Right kidney (tissue), 9 donors: Measurements from ENCODE around the gene RNASEH2B.
A peak's percentile ranks its signal among the peaks of the same experiment; 100 is the strongest.

ENCODE experiments used
- DNase-seq: peaks from one replicate; pipeline ENCODE4 v3.0.0-alpha.2; 2016
- long read RNA-seq, 8 donors: transcript quantifications; one replicate each; lab custom pipeline, GENCODE V29; 2026

Gene RNASEH2B, protein sequence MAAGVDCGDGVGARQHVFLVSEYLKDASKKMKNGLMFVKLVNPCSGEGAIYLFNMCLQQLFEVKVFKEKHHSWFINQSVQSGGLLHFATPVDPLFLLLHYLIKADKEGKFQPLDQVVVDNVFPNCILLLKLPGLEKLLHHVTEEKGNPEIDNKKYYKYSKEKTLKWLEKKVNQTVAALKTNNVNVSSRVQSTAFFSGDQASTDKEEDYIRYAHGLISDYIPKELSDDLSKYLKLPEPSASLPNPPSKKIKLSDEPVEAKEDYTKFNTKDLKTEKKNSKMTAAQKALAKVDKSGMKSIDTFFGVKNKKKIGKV
- long read RNA-seq, donor 1, full-length matches to known transcripts, result 23 of 23 reads
- long read RNA-seq, donor 1, partial matches to known transcripts, result 0 of 23 reads
- long read RNA-seq, donor 1, other reads (novel, unspliced or antisense), result 0 of 23 reads
- long read RNA-seq, donor 2, full-length matches to known transcripts, result 17 of 17 reads
- long read RNA-seq, donor 2, partial matches to known transcripts, result 0 of 17 reads
- long read RNA-seq, donor 2, other reads (novel, unspliced or antisense), result 0 of 17 reads
- long read RNA-seq, donor 3, partial matches to known transcripts, result 0 of 7 reads
- long read RNA-seq, donor 3, other reads (novel, unspliced or antisense), result 0 of 7 reads
- long read RNA-seq, donor 4, full-length matches to known transcripts, result 13 of 13 reads
- long read RNA-seq, donor 4, partial matches to known transcripts, result 0 of 13 reads
- long read RNA-seq, donor 4, other reads (novel, unspliced or antisense), result 0 of 13 reads
- long read RNA-seq, donor 5, full-length matches to known transcripts, result 22 of 22 reads
- long read RNA-seq, donor 5, partial matches to known transcripts, result 0 of 22 reads
- long read RNA-seq, donor 5, other reads (novel, unspliced or antisense), result 0 of 22 reads
- long read RNA-seq, donor 6, full-length matches to known transcripts, result 8 of 8 reads
- long read RNA-seq, donor 6, partial matches to known transcripts, result 0 of 8 reads
- long read RNA-seq, donor 6, other reads (novel, unspliced or antisense), result 0 of 8 reads
- long read RNA-seq, donor 7, full-length matches to known transcripts, result 15 of 15 reads
- long read RNA-seq, donor 7, partial matches to known transcripts, result 0 of 15 reads
- long read RNA-seq, donor 7, other reads (novel, unspliced or antisense), result 0 of 15 reads
- long read RNA-seq, donor 8, full-length matches to known transcripts, result 13 of 13 reads
- long read RNA-seq, donor 8, partial matches to known transcripts, result 0 of 13 reads
- long read RNA-seq, donor 8, other reads (novel, unspliced or antisense), result 0 of 13 reads

DNA sequence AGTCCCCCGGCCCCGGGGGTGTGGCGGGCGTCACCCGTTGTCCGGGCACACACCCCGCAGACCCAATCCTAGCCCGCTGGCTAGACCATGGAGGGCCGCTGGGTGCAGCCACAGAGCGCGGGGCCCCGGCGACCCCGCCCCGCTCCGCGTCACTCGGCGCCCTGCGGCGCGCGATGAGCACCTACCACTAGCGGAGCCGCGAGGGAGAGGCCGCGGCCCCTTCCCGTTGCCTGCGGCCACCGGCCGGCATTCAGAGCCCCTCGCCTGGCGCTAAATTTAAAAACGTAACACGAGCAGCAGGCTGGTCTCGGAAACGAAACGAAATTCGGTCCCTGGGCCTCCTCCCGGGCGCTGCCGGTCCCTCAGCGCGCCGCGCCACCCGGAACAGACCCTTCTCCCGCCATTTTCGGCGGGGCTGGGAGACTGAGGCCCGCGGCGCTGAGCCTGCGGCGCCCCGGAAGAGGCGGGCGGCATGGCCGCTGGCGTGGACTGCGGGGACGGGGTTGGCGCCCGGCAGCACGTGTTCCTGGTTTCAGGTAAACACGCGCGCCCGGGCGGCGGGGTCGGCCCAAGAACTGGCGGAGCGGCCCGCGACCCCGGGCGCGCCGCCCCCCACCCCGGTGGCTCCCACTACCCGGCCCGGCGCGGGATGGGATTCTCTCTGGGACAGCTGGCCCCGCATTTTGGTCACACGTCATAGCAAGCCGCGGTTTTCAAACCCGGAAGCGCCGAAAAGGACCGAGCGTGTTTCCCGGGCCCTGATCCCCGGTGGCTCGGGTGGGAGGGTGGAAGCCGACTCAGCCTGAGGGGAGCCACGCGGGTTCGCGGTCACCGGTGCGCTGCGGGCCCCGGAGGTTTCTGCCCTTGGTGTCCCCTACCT lies at the start of gene RNASEH2B:
Gene RNASEH2B, plus strand, starts transcription at position 187 of the 880 bp plus-strand sequence. Its CDS starts 286 bp downstream, at position 473.
- DNase-seq, result peak; percentile 96

DNA sequence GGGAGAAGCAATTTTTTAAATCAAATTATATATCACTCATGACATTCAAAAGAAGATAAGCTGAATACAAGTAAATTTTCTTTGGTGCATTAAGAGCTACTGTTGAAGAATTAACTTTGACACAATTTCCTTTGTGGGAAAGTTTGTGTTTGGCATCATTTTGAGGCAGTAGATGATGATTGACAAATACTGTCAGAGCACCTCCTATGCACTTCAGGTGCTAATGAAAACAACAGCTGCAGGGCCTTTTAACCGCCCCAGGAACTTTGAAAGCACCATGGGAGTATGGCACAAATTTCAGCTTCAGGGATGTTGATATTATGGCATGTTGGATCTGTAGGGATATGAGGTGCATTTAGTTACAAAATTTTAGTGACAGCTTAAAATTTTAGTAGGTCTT lies 45.1 kb upstream of the RNASEH2B start:
- no peak for DNase-seq

DNA sequence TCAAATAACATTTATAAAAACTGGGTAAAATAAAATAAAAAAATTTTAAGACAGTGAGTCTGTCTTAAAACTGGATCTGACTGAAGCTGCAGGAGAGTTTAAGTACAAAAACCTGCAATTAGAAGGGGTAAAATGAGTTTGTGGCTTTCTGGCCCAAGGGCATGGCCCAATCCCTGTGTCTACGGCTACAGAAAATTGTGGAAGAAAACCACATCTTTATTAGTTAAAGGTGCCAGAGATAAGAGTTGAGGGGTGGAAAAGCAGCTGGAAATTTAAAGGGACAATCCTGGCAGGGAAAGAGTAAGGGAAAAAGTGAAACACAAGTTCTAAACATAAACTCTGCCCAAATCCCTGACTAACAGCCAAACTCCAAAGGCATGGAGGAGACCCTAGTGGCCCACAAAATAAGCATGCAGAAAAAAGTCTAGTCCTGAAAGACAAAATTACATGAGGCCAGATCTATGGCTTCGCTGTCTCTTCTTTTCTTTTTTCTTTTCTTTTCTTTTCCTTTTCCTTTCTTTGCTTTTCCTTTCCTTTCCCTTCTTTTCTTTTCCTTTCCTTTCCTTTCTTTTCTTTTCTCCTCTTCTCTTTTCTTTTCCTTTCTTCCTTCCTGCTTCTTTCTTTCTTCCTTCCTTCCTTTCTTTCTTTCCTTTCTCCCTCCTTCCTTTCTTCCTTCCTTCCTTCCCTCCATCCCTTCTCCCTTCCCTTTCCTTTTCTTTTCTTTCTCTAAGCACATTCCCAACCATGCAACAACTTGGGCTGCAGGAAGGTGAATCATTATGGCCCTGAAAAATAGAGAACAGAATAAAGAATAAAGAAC lies 42.6 kb upstream of the RNASEH2B start:
- no peak for DNase-seq

DNA sequence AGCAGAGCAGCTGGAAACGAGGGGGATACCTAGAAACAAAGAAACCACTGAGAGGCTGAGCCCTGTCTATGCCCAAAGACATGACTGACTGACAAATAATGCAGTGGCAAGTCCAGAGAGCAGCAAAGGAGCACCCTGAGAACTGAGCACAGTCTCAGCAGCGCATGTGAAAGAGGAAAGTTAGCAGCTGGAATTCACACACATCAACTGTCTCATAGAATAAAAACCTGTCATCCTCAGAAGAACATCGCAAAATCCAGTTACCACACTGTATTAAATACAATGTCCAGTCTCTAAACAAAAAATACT lies 42.0 kb upstream of the RNASEH2B start:
- DNase-seq, result no peak

DNA sequence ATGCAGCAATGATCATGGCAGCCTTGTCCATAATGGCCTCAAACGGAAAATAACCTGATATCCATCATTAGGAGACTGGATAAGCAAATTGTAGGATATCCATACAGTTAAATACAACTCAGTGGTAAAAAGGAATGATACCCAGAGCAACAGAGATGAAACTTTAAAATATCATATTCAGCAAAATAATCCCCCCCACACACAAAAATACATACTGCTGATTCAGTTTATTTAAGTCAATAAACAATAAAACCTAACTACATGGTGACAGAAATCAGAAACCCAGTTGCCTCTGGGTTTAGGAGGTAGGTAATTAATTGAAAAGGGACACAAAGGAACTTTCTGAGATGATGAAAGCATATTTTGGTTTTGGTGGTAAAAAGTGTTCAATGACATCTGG lies 38.2 kb upstream of the RNASEH2B start:
- no peak for DNase-seq

DNA sequence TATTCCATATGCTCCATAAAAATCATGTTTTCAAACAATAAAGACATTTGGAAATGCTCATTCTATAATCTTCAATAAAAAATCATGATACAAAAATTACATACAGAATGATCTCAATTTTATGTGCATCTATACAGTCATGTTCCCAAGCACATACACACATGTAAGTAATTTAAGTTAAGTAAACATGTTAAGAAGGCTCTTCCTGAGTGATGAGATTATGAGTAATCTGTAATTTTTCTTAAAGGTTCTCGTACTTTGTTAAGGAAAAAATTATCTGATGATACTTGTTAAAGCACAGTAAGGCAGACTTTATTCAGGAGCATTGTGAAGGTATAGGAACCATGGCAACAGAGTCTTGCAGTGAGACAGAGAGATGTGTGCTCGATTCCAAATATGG lies 36.1 kb upstream of the RNASEH2B start:
- no peak for DNase-seq

DNA sequence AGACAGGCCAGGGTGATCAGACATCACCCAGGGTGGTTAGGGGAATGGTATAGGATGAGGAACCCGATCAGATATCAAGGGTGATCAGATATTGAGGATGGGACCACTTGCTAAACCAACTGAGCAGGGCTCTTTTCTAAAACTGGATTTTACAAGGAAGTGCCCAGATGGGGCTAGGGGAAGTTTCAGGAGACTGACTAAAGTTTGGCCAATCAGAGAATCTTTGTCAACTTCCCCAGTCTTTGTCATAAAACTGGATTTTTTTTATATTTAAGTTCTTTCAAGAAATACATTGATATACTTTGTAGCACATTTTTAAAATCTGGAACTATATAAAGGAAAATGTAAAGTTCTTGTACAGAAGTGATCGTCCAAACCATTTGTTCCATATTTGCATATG lies 35.6 kb upstream of the RNASEH2B start:
- DNase-seq, result no peak

DNA sequence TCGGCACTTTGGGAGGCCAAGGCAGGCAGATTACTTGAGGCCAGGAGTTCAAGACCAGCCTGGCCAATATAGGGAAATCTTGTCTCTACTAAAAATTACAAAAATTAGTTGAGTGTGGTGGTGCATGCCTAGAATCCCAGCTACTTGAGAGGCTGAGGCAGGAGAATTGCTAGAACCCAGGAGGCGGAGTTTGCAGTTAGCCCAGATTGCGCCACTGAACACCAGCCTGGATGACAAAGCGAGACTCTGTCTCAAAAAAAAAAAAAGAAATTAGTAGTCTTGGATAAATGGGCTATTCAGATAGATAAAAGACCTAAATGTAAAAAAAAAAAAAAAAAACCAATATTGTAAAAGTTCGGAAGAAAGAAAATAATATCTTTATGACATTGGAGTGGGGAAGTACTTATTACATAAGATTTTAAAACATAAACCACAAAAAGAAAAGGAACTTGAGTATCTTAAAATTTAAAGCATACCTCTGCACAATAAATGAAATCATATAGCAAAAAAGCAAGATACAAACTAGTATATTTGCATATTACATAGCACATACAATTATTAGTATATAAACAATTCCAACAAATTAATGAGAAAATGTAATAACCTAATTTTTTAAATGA lies 26.7 kb upstream of the RNASEH2B start:
- no peak for DNase-seq

DNA sequence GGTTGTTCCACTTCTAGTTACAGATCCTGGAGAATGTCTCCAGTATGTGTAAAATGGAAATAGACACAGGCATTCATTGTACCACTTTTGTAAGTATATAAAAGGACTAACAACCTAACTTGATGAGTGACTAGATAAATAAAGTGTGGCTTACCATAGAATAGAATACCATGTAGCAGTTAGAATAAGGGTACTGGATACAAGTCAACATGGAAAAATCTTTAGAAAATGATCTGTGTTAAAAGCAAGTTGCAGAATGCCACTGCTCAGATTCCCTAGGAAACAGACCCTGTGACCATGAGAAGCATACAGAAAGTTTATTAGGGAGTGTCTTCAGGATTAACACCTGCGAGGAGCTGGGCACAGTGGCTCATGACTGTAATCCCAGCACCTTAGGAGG lies 25.9 kb upstream of the RNASEH2B start:
- no peak for DNase-seq

DNA sequence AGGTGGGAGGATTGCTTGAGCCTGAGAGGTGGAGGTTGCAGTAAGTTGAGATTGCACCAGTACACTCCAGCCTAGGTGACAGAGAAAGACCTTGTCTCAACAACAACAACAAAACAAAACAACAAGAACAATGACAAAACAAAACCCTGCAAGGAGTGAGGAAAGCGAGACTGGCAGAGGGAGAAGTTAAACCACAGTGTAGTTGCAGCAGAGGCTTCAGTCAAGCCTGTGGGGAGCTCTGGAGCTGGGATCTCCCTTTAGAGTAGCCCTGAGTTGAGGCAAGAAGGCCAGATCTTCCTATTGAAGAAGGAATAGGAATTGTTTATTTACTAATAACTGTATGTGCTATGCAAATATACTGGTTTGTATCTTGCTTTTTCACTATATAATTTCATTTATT lies 25.3 kb upstream of the RNASEH2B start:
- DNase-seq, result no peak

DNA sequence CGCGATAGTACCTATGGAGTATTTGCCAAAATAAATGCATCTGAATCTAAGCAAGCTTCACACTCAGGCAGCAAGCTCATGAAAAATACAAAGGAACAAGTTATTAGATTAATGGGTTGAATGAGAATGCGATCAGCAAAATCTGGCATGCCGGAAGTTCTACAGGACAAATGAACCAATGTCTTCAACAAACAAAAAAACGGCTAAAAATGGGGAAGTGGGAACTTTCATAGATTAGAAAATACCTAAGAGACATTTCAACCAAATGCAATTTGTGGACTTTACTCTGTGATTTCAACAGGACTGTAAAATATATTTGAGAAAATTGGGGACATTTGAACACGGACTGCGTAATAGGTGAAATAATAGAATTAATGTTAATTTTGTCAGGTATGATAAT lies 22.4 kb upstream of the RNASEH2B start:
- DNase-seq, result no peak

DNA sequence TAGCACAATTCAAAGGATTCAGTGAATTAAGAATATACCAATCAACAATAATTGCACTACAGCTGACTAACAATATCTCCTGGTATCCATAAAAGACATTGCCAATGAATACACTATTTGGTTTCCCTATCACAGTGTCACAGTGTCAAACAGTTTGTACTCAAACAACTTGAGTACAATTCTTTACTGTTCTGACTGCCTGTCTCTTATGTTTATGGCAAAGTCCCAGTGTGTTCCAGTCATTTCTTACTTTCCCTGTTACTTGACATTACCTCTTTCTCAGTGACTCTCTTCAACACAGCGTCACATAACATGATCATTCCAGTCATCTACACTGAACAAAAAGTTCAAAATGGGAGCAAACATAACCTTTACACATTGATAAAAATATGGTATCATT lies 21.2 kb upstream of the RNASEH2B start:
- no peak for DNase-seq

DNA sequence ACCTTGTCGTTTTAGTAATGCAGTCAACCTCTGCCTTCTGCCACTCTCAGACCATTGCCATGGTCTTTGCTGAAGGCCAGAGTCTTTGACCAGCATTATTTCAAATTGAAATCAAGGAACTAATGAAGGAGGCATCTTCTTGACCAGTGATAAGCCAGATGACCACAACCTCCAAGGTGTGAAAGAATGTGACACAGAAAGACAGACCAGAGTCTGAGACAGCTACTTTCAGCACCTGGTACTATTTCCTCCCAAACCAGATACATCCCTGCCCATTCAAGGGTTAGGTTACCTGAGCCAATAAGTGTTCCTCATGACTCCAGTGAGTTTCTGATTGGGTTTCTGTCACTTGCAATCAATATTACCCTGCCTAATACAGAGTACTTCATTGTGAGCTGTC lies 20.3 kb upstream of the RNASEH2B start:
- DNase-seq, result no peak

DNA sequence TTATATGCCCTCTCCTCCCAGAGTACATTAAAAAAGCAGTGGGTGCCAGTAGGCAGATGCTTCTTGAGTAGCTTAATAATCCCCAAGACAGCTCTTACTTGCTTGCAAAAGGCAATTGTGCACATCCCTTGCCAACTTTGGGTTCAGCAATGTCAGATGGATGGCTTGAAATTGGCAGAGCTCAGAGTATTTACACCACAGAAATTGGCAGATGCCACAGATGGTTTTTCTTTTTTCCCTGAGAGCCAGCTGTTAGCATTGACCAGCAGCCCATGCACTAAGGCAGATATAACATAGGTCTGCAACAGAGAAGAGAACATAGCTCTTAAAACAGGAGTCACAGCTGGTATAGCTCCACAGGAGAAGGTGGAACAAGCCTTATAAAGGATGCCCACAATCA lies 18.4 kb upstream of the RNASEH2B start:
- DNase-seq, result no peak

DNA sequence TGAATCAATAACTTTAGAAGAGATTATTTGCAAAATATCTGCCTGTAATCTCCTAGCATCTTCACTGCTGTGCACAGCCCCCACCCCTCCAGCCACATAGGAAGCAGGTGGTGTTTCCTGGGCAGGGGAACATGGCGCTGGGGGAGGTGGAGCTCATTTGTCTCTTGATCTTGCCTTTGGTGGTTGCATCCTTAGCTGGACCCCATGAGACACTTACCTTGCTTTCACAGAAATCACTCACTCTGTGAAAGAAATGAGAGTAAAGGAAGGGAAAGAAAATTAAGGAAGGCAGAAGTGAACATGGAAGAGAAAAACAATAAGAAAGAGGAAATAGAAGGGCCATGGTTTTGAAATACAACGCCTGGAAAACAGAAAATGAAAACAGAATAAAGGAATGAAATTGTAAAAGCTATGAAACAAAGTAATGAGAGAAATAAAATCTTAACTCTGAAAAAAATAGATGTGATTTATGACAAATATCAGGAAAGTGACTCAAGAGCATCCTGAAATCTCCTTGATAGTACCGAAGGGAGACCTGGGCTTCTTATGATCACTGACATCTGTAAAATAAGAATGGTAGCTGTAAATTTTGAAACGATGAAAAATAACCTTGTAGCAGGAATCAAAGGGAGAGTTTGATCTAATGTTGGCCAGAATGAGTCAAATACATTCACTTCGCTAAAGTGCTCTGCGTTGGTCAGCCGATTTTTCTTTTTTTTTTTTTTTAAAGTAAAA lies 17.2 kb upstream of the RNASEH2B start:
- no peak for DNase-seq

DNA sequence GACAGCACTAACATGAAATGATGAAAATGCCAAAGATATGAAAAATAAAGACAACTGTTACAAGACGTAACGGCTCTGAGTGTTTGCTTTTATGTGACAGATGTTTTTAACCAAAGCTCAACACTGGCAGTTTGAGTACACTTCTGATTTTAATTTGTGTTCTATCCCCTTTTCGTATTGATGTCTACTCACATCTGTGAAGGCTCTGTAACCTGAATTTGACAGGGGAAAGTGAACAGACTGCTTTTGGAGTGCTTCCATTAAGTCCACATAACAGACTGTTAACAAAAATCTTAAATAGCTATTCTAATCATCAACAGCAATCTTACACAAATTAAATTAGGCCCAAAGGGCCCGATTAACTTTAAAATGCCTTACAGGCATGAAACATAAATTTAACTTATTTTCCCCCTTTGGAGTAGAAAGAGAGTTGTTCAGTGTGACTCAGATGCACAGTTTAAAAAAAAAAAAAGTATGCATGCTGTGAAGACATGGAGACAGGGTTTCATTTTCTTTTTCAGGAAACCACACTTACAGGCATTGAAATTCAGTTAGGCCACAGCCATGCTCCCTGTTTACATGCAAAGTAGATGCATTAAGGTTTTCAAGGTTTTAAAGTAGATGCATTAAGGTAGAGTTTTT lies 16.3 kb upstream of the RNASEH2B start:
- no peak for DNase-seq

DNA sequence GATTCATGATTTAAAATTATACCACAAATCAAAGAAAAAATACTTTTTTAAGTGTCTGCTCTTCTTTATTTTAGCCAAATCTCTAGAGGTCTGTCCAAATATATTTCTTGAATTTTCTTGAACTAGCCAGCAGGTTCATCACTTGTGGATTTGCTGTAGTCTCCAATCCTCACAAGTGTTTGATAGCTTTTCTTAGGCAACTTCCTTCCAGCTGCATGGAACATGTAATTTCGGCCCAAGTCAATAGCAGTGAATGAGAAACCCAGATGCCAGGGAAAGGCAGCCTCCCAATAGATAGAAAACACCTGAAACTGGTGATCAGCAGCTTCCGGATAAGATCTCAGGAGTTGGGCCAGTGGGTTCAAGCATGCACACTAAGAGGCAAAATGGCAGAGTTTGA lies 15.6 kb upstream of the RNASEH2B start:
- DNase-seq, result no peak

DNA sequence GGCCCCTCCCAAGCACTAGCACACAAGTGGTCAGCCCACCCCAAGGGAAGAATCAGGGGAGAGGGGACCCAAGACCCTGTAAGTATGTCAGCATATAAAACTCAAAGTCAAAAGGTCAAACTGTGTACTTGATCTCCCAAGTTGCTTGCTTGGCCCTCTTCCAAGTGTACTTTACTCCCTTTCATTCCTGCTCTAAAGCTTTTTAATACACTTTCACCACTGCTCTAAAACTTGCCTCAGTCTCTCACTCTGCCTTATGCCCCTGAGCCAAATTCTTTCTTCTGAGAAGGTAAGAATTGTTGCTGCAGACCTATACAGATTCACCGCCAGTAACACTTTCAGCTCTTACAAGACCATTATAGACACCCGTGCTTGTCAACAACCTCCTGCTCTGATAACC lies 15.1 kb upstream of the RNASEH2B start:
- DNase-seq, result no peak

DNA sequence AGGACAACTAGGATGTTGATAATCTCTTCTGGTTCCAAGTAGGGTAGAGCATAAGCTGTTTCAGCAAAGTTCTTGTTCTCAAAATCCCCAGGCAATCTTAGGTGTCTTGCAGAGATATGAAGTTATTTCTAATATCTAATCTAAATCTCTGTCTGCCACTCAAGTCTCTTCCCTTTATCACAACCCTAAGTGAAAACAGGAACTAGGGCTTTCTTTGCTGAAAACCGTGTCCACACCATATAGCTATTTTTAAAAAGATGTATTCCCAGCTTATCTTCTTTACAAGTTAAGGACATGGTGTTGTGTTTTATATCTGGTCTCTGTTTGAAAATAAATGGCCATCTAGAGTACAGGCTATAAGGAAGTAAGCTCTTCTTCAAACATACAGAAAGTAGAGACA lies 11.3 kb upstream of the RNASEH2B start:
- DNase-seq, result no peak
